CD4-positive, alpha-beta T cell treated with Interleukin-12 subunit alpha and Interleukin-12 subunit beta, for 1 hour (primary cell): ENCODE data around the gene CALHM6.

Source experiments
- DNase-seq: peaks from one replicate; pipeline ENCODE4 v3.0.0-alpha.2; 2020

Gene CALHM6

GRCh38 chr6:116461331-116461931 is at the start of gene CALHM6:
TSS of gene CALHM6 (plus strand) at chr6:116461375. CDS start at chr6:116461930, 555 bp downstream.
- DNase-seq: no peak

GRCh38 chr6:116412270-116412669 is 48.9 kb upstream of the CALHM6 start:
- no peak for DNase-seq

GRCh38 chr6:116413357-116413756 is 47.8 kb upstream of the CALHM6 start:
- DNase-seq: no peak

- no peak for DNase-seq
Observed at GRCh38 chr6:116417661-116418060, 43.5 kb upstream of the CALHM6 start.

GRCh38 chr6:116419069-116419786 is 41.9 kb upstream of the CALHM6 start:
- DNase-seq: no peak

- no peak for DNase-seq
Observed at GRCh38 chr6:116420341-116420740, 40.8 kb upstream of the CALHM6 start.

GRCh38 chr6:116422238-116422637 is 38.9 kb upstream of the CALHM6 start:
- no peak for DNase-seq

GRCh38 chr6:116424001-116424400 is 37.2 kb upstream of the CALHM6 start:
- DNase-seq: no peak

- DNase-seq: no peak
Observed at GRCh38 chr6:116426551-116426950, 34.6 kb upstream of the CALHM6 start.

- DNase-seq: no peak
Observed at GRCh38 chr6:116429111-116429510, 32.1 kb upstream of the CALHM6 start.

GRCh38 chr6:116430860-116431259 is 30.3 kb upstream of the CALHM6 start:
- no peak for DNase-seq

- DNase-seq: no peak
Observed at GRCh38 chr6:116431964-116432595, 29.1 kb upstream of the CALHM6 start.

- DNase-seq: no peak
Observed at GRCh38 chr6:116433206-116433712, 27.9 kb upstream of the CALHM6 start.

- DNase-seq: no peak
Observed at GRCh38 chr6:116434056-116434725, 27.0 kb upstream of the CALHM6 start.

GRCh38 chr6:116436586-116436985 is 24.6 kb upstream of the CALHM6 start:
- DNase-seq: no peak

- no peak for DNase-seq
Observed at GRCh38 chr6:116437656-116438055, 23.5 kb upstream of the CALHM6 start.

- DNase-seq: no peak
Observed at GRCh38 chr6:116438590-116439448, 22.4 kb upstream of the CALHM6 start.

- DNase-seq: no peak
Observed at GRCh38 chr6:116439522-116440051, 21.6 kb upstream of the CALHM6 start.

- DNase-seq: no peak
Observed at GRCh38 chr6:116443105-116443504, 18.1 kb upstream of the CALHM6 start.

- DNase-seq: peak; percentile 20
Observed at GRCh38 chr6:116444092-116444491, 17.1 kb upstream of the CALHM6 start.

- DNase-seq: no peak
Observed at GRCh38 chr6:116444575-116444974, 16.6 kb upstream of the CALHM6 start.

- no peak for DNase-seq
Observed at GRCh38 chr6:116445102-116445501, 16.1 kb upstream of the CALHM6 start.
